B cell (primary cell): ENCODE results near the gene ARL5A. TPM values are rescaled to one million over a fixed set of nuclear protein-coding genes. Genes with fewer than 3 reads are reported as not detected.
"Not testable (repeated sequence)": the region's sequence is repeated elsewhere in the genome, so short reads cannot be mapped to it uniquely, and the experiment has no call there.

ENCODE experiments used
- ATAC-seq: fragments of 200-7000 bp; cut with Tn5 transposase; one replicate; pipeline ENCODE4 v1.10.0; 2021; ENCODE audit warnings: low read depth, mild to moderate bottlenecking, moderate number of reproducible peaks, moderate library complexity
- CTCF ChIA-PET: fragments of 350-600 bp; sonication (Branson Sonifier 250); formaldehyde crosslinking; loops from one replicate; lab custom pipeline; 2021; ENCODE audit warnings: antibody characterized with exemption, inconsistent platforms; lab: Charles Lee
- POLR2A ChIA-PET: fragments of 350-600 bp; sonication (Branson Sonifier 250); formaldehyde crosslinking; loops from one replicate; lab custom pipeline; 2021; ENCODE audit warnings: antibody characterized with exemption; lab: Charles Lee
- DNase-seq: peaks from one replicate; pipeline ENCODE4 v3.0.0; 2013
- H2AFZ ChIP-seq: 2 replicates; pipeline ENCODE4 v1.6.1; 2012; ENCODE audit warnings: mild to moderate bottlenecking, low read depth, low read length; ENCODE audit not compliant: insufficient read depth, poor library complexity, severe bottlenecking
- H3K27ac ChIP-seq, 2 donors: 1 replicate in 1 of 2; 2 replicates in 1 of 2; pipeline ENCODE4 v1.5.1; 2012 to 2013; ENCODE audit warnings: low read length in 2 of 2, mild to moderate bottlenecking in 2 of 2, moderate library complexity in 1 of 2
- H3K27me3 ChIP-seq, 4 experiments: fragments of 200-600 bp in 1 of 4; sonication (generic) in 1 of 4; replicated peaks in 1 of 4; 1 replicate in 2 of 4; 2 replicates in 2 of 4; pipeline versions ENCODE4 v1.6.1 to v1.7.0; 2013 to 2016; ENCODE audit warnings: low read length in 3 of 4, mild to moderate bottlenecking in 2 of 4, mixed read lengths in 1 of 4, moderate library complexity in 1 of 4; ENCODE audit not compliant: insufficient read depth in 4 of 4, control insufficient read depth in 3 of 4; ENCODE audit errors: control extremely low read depth in 1 of 4
- H3K36me3 ChIP-seq, 2 experiments: replicated peaks in 1 of 2; 1 replicate in 1 of 2; 2 replicates in 1 of 2; pipeline versions ENCODE4 v1.6.1 to v1.7.1; 2013; ENCODE audit warnings: low read length in 1 of 2; ENCODE audit not compliant: insufficient read depth in 2 of 2, control insufficient read depth in 1 of 2; ENCODE audit errors: control extremely low read depth in 1 of 2, extremely low read depth in 1 of 2
- H3K4me1 ChIP-seq, 2 donors: fragments of 200-600 bp in 1 of 2; sonication (generic) in 1 of 2; 1 replicate in 1 of 2; 2 replicates in 1 of 2; pipeline versions ENCODE4 v1.5.1 to v1.6.1; 2013 to 2017; ENCODE audit warnings: low read length in 2 of 2; ENCODE audit not compliant: control insufficient read depth in 2 of 2, insufficient read depth in 2 of 2
- H3K4me2 ChIP-seq: replicated peaks from 2 replicates; pipeline ENCODE3; 2012; ENCODE audit warnings: mild to moderate bottlenecking, low read depth, low read length; ENCODE audit not compliant: poor library complexity, severe bottlenecking
- H3K4me3 ChIP-seq, 5 experiments: fragments of 200-600 bp in 1 of 5; sonication (generic) in 1 of 5; 1 replicate in 3 of 5; 2 replicates in 2 of 5; pipeline versions ENCODE4 v1.5.1 to v1.7.0; 2011 to 2016; ENCODE audit warnings: low read length in 4 of 5, mild to moderate bottlenecking in 4 of 5, low read depth in 2 of 5, control low read depth in 1 of 5, moderate library complexity in 1 of 5; ENCODE audit not compliant: insufficient read depth in 1 of 5; ENCODE audit errors: control extremely low read depth in 1 of 5, extremely low read depth in 1 of 5
- H3K79me2 ChIP-seq: fragments of 200-600 bp; sonication (generic); one replicate; pipeline ENCODE4 v1.6.0; 2016; ENCODE audit warnings: low read length; ENCODE audit not compliant: control insufficient read depth, insufficient read depth
- H3K9ac ChIP-seq: fragments of 200-600 bp; sonication (generic); 2 replicates; pipeline ENCODE4 v1.6.1; 2017; ENCODE audit warnings: mild to moderate bottlenecking, low read length, moderate library complexity
- H3K9me3 ChIP-seq, 3 donors: one replicate each; pipeline versions ENCODE4 v1.6.1 to v1.7.1; 2013; ENCODE audit warnings: low read length in 2 of 3; ENCODE audit not compliant: control insufficient read depth in 2 of 3, insufficient read depth in 1 of 3; ENCODE audit errors: control extremely low read depth in 1 of 3
- H4K20me1 ChIP-seq: 2 replicates; pipeline ENCODE4 v1.6.0; 2012; ENCODE audit warnings: mild to moderate bottlenecking, low read length; ENCODE audit not compliant: insufficient read depth, control insufficient read depth, poor library complexity, severe bottlenecking
- H3K27ac Mint-ChIP-seq: one replicate; pipeline ENCODE4 v1.8.0; 2021; ENCODE audit warnings: mixed read lengths
- H3K27me3 Mint-ChIP-seq: one replicate; pipeline ENCODE4 v1.8.0; 2021; ENCODE audit warnings: mixed read lengths
- H3K4me1 Mint-ChIP-seq: one replicate; pipeline ENCODE4 v1.8.0; 2021; ENCODE audit warnings: mixed read lengths
- H3K4me3 Mint-ChIP-seq: one replicate; pipeline ENCODE4 v1.8.0; 2021; ENCODE audit warnings: mixed read lengths
- H3K9me3 Mint-ChIP-seq: one replicate; pipeline ENCODE4 v1.8.0; 2022; ENCODE audit warnings: mixed read lengths; ENCODE audit not compliant: insufficient read depth
- CTCF ChIP-seq: fragments of 200-600 bp; IDR thresholded peaks from one replicate; pipeline ENCODE4 v1.8.0; 2022; ENCODE audit warnings: antibody characterized with exemption, mild to moderate bottlenecking
- EZH2 ChIP-seq: IDR thresholded peaks from 2 replicates; pipeline ENCODE4 v1.6.1; 2012; ENCODE audit warnings: borderline replicate concordance, low read depth, mild to moderate bottlenecking, moderate library complexity, low read length; ENCODE audit not compliant: insufficient read depth, poor library complexity, severe bottlenecking
- WGBS: methylation state at CpG from one replicate; pipeline ENCODE4 v1.1.5; 2013; ENCODE audit warnings: missing lambda C conversion rate; ENCODE audit not compliant: insufficient coverage; 5-methylcytosine and 5-hydroxymethylcytosine counted together
- intact Hi-C: fragments of 100-400 bp; cut with micrococcal nuclease; formaldehyde crosslinking; loops from one replicate; pipeline ENCODE4 v1.10.0; 2022
- polyA minus RNA-seq: library from RNA; depleted of rRNA, polyadenylated mRNA; stranded (reverse); fragments of >200 nt; gene quantifications from 2 replicates; pipeline ENCODE4 v1.2.3, GENCODE V29; 2012
- polyA plus RNA-seq: library from polyadenylated mRNA; depleted of rRNA; stranded (reverse); fragments of >200 nt; gene quantifications from 2 replicates; pipeline ENCODE4 v1.2.3, GENCODE V29; 2012
- total RNA-seq, 2 donors: library from RNA; stranded (reverse); fragments of 120-200 nt in 1 of 2; gene quantifications; 1 replicate in 1 of 2; 2 replicates in 1 of 2; pipeline versions ENCODE4 v1.2.3 to v1.2.4, GENCODE V29; 2013 to 2022

The ARL5A gene, protein sequence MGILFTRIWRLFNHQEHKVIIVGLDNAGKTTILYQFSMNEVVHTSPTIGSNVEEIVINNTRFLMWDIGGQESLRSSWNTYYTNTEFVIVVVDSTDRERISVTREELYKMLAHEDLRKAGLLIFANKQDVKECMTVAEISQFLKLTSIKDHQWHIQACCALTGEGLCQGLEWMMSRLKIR
- total RNA-seq (54.1 and 60.5 TPM in 2 replicates), polyA plus RNA-seq (17.9 and 18.2 TPM in 2 replicates), polyA minus RNA-seq (49.0 and 52.3 TPM in 2 replicates)
- 67.9 TPM for total RNA-seq (2013)

DNA sequence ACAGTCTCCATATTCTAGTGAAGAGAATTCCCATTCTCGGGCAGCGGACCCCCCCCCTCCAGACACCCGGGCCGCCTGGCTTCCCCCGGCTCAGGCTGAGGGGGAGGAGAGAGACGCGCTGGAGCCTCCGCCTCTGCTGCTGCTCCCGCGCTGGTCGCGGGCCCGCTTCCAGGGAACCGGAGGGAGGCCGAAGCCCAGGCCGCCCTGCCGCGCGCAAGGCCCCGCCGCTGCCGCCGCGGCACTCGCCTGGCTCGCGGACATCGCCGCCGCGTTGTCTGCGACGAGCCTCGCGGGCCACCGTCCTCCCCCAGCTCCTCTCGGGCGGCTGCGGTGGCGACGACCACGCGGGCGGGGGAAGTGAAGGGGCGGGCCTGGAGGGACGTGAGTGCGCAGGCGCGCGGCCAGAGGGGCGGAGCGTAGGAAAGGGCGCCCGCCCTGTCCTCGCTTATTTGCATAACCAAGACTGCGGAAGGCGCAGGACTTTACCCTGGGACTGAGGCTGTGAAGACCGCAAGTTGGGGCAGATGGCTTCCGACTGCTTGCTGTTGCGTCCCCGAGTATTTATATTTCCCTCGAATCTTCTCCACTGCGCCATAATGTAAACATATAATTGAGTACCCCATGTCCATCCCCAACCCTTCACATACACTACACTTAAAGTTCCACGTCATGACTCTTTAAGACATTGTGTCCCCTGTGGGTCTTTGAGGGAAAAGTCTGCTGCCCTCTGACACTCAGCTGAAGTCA, at the start of gene ARL5A:
Gene ARL5A (minus strand): TSS at position 279 of the 747 bp plus-strand sequence. CDS start 245 bp downstream, at position 34.
- H3K9ac ChIP-seq, result peak within 1 kb of the TSS; percentile 97
- WGBS, result under 1% methylated on average over 59 of the region's 64 CpGs
- H3K4me2 ChIP-seq, result peak within 1 kb of the TSS; percentile 84
- Mint-ChIP-seq H3K27me3 (no peaks in the 10 kb centered on the region), H3K4me1 (peaks cover 51% of the 10 kb centered on the region), H3K27ac (peak within 1 kb of the TSS; percentile 93), H3K9me3 (no peaks in the 10 kb centered on the region), H3K4me3 (peak within 1 kb of the TSS; percentile 86)
- peaks cover 20 to 29% of the 10 kb centered on the region in 2 donors for H3K4me1 ChIP-seq
- H3K27ac ChIP-seq, result peak within 1 kb of the TSS; percentile 76 to 87
- peaks cover 11% of the 10 kb centered on the region for H4K20me1 ChIP-seq
- no peaks in the 10 kb centered on the region for H3K9me3 ChIP-seq
- DNase-seq (peak; percentile 99), ATAC-seq (peak; percentile 93)
- H3K79me2 ChIP-seq, result peaks cover 49% of the 10 kb centered on the region
- peak within 1 kb of the TSS; percentile 69 to 98 (median 94) for H3K4me3 ChIP-seq
- peak within 1 kb of the TSS; percentile 90 for H2AFZ ChIP-seq
- no peaks in the 10 kb centered on the region for H3K27me3 ChIP-seq
- POLR2A ChIA-PET, result interaction anchor here (0.5 to 2.1 kb wide), 9 partner anchors 9 to 889 kb away, joined by 3 to 6 read pairs (median 4); partner anchors contain the start of gene PRPF40A
- CTCF ChIA-PET, result interaction anchor here (0.9 to 2.1 kb wide), 8 partner anchors 10 to 403 kb away, joined by 3 to 6 read pairs (median 3); no protein-coding TSS in a partner anchor
- peaks cover 0 to 3% of the 10 kb centered on the region in 2 experiments for H3K36me3 ChIP-seq
- intact Hi-C loops, result loop anchor here (1.0 to 5.0 kb wide), 7 partner anchors 57 to 890 kb away; partner anchors contain the start of genes ARL6IP6 and NMI
- no peak for TF ChIP-seq CTCF
- TF ChIP-seq EZH2, result no peak

- CTCF ChIA-PET, DNase-seq, H3K27ac ChIP-seq, H3K36me3 ChIP-seq, H3K4me3 Mint-ChIP-seq, H3K27me3 Mint-ChIP-seq, H3K27me3 ChIP-seq, H2AFZ ChIP-seq, H3K9me3 Mint-ChIP-seq, H3K79me2 ChIP-seq, intact Hi-C loops, ATAC-seq, H3K9me3 ChIP-seq, H3K9ac ChIP-seq, H3K4me3 ChIP-seq, H3K4me1 Mint-ChIP-seq, H3K4me1 ChIP-seq, H4K20me1 ChIP-seq, H3K27ac Mint-ChIP-seq, H3K4me2 ChIP-seq, POLR2A ChIA-PET: not testable (repeated sequence)
- WGBS, result 80% methylated on average over 1 of the region's 34 CpGs
Measured at GRCh38 chr2:151875631-151876030, 47.4 kb upstream of the ARL5A start.
